Glomerular visceral epithelial cell (primary cell): ENCODE data around the gene CHRND.
"Not testable (repeated sequence)": the region's sequence is repeated elsewhere in the genome, so short reads cannot be mapped to it uniquely, and the experiment has no call there.

ENCODE experiments used
- DNase-seq: peaks from one replicate; pipeline ENCODE4 v3.0.0-alpha.2; 2016; ENCODE audit errors: extremely low spot score

CHRND gene

GRCh38 chr2:232527905-232528470, 2.0 kb downstream of the CHRND start:
- no peak for DNase-seq

- DNase-seq, result no peak
Observed at GRCh38 chr2:232528746-232529460, 2.9 kb downstream of the CHRND start.

- no peak for DNase-seq
Observed at GRCh38 chr2:232529806-232530547, 4.0 kb downstream of the CHRND start.

- DNase-seq, result no peak
Observed at GRCh38 chr2:232530626-232531260, 4.8 kb downstream of the CHRND start.

GRCh38 chr2:232532419-232532818, 6.5 kb downstream of the CHRND start:
- DNase-seq, result no peak

GRCh38 chr2:232532821-232533220, 6.9 kb downstream of the CHRND start:
- DNase-seq, result not testable (repeated sequence)

GRCh38 chr2:232533944-232534710, 8.2 kb downstream of the CHRND start:
- DNase-seq, result no peak

GRCh38 chr2:232534940-232535651, 9.1 kb downstream of the CHRND start:
- no peak for DNase-seq

GRCh38 chr2:232535761-232536530, 10.0 kb downstream of the CHRND start:
- DNase-seq, result no peak

GRCh38 chr2:232537079-232537478, 11.1 kb downstream of the CHRND start:
- DNase-seq, result no peak

- DNase-seq, result no peak
Observed at GRCh38 chr2:232537499-232537898, 11.5 kb downstream of the CHRND start.

- no peak for DNase-seq
Observed at GRCh38 chr2:232538671-232539070, 12.7 kb downstream of the CHRND start.

GRCh38 chr2:232539298-232540231, 13.6 kb downstream of the CHRND start, which contains the start of gene CHRNG:
TSS of gene CHRNG (plus strand) at chr2:232539692. CDS start at chr2:232539748, 56 bp downstream.
- DNase-seq, result no peak

GRCh38 chr2:232540441-232541041, 14.6 kb downstream of the CHRND start:
- no peak for DNase-seq

GRCh38 chr2:232541195-232541960, 15.4 kb downstream of the CHRND start:
- no peak for DNase-seq

- DNase-seq, result no peak
Observed at GRCh38 chr2:232541961-232542714, 16.2 kb downstream of the CHRND start.
